GM18498 (cell line): ENCODE results near the gene SYNDIG1.

Experiments
- ATAC-seq: cut with Tn5 transposase; IDR thresholded peaks from one replicate; pipeline ENCODE4 v1.9.1; 2021; ENCODE audit warnings: mild to moderate bottlenecking, moderate library complexity; ENCODE audit not compliant: unreplicated experiment

Gene SYNDIG1

DNA sequence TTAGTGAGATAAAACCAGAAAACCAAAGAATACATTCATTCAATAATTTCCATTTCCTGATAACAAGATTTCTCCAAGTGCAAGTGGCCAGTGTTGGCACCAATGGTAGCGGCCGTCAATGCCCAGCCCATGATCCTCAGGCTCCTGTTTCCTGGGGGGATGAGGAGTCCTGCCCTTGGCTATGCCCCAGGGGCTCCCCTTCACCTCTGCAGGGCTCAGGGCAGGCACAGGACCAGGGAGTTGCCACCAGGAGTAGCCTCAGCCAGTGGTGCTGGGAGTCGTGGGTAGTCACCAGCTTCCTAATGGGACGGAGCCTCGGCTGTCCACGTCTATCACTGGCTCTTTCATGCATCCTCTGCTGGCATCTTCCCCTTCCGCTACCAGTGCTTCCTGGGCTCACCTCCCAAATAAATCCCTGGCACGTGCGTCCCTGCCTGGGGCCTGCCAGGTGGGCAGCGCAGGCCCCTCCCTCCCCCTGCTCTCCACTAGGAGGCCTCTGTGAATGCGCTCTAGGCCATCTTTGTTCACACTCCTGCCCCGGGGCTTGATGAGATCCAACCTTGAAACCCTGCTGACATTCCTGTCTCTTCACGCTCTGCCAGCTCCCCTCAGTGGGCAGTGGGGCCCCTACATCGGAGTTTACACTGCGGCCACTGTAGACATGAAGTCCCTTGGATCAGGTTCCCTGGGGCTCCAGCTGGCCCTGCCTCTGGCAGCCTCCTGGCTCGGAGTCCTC lies 215.7 kb downstream of the SYNDIG1 start:
- no peak for ATAC-seq

DNA sequence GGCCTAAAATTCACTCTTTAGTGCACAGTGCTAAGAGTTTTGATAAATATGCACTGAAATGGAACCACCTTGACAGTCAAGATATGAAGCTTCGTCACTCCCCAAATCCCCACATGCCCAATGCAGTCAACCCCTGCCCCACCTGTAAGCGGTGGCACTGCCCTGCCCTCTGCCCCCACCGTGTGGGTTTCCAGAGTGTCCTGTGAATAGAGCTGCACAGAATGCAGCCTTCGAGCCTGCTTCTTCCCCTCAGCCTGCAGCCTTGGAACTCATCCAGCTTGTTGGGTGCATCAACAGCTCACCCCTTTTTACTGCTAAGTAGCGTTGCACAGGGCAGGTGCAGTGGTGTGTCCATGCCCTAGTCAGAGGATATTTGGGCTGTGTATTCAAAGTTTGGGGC lies 216.3 kb downstream of the SYNDIG1 start:
- ATAC-seq: no peak

DNA sequence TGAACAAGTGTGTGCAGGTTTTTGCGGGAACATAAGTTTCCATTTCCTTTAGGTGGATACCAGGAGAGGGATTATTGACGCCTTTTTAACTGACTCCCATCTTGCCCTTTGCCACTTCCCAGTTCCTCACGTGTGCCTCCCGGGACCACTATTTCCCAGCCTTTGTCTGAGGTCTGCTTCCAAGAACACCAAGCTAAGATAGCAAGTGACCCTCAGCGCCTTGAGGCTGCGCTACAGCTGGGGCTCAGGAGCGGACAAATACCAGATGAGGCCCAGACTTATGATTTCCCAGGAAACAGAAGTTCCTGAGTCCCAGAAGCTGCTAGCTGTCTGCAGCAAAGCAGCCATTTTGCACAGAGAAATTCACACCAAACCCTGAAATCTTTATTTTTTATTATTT lies 216.7 kb downstream of the SYNDIG1 start:
- ATAC-seq: no peak

DNA sequence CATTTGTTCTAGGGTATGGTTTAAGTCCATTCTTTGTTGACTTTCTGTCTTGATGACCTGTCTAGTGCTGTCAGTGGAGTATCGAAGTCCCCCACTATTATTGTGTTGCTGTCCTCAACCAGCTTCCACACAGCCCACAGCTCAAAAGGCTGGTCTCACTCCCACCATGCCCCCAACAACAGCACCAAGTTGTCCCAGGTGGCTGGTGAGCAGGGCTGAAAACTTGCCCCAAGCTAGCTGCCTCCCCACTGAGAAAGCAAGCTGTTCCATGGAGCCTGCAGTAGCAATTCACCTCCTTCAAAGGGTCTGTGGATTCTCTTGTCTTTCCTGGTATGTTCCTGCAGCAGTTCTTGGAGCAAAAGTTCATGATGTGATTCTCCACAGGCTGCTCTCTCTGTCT lies 221.0 kb downstream of the SYNDIG1 start:
- no peak for ATAC-seq

DNA sequence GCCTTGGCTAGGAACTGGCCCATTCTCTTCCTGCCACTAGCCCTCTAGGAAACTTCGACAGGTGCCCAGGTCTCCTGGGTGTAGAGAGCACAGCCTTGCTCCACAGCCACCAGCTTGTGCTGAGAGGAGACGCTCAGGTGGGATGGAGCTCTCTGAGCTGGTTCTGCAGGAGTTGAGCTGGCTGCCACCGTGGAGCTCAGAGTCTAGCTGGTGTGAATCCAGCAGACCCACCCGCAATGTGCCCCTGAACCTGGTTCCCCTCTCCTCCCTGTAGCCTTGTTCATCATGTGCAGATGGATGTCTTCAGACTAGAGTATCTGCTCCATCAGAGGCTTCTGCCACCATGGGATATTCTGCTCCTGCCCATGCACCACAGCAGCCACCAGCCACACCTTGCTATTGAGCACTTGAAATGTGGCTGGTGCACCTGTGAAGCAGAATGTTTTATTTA lies 222.5 kb downstream of the SYNDIG1 start:
- no peak for ATAC-seq

DNA sequence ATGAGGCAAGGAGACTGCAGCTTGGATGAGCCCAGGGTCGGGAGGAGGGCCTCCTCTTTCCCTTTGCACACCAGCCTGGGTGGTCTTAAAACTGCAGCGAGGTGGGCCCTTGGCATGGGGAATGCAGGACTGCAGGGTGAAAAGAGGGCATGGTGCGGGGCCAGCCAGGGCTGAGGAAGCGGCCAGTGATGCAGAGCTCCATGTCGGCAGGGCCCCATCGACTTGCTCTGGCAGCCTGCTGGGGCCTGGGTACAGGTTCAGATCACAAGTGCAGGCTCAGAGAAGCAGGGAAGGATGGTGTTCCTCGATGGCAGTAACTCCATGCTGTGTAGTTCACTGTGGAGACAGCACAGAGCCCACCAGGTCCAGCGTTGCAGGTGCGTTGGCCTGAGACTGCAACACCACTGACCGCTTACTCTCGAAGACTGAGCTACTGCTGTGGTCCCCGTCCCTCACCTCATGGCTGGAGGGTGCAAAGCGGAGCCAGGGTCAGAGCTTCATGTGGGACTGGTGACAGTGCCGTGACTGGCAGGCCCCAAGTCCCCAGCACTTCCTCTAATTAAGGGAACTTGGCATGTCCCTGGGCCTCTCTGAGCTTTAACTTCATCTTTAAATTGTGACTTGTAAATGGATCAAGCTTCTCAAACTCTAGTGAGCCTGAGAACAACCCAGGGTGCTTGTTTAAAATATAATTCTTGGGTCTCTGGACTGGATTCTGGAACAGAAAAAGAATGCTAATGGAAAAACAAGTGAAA lies 223.2 kb downstream of the SYNDIG1 start:
- no peak for ATAC-seq

DNA sequence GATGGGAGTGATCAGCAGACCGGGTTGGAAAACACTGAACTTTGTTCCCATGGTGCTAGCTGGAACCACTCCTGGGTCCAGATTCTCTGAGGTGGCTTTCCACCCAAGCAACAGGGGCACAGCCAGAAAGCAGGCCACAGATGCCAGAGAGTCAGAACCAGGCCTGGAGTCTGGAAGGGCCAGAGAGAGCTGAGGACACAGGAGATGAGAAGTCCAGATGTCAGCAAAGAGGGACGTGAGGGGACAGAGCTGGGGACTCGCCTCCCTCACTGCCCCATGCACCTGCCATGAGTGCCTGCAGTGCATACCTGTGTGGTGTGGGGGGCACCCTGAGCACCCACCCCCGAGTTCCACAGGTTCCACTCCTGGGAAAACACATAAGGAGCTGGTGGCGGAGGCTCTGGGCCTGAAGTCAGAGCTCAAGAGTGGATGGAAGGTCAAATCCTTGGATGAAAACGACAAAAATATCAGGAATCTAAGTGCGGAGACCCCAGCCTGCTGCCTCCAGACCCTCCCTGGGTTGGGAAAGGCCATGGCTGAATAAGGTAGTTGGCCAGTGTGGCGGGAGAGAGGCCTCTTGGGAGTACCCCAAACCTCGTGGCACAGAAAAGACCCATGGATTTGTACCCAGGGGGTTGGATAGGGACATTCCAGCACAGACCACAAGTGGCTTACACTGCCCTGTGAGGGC lies 224.2 kb downstream of the SYNDIG1 start:
- no peak for ATAC-seq

DNA sequence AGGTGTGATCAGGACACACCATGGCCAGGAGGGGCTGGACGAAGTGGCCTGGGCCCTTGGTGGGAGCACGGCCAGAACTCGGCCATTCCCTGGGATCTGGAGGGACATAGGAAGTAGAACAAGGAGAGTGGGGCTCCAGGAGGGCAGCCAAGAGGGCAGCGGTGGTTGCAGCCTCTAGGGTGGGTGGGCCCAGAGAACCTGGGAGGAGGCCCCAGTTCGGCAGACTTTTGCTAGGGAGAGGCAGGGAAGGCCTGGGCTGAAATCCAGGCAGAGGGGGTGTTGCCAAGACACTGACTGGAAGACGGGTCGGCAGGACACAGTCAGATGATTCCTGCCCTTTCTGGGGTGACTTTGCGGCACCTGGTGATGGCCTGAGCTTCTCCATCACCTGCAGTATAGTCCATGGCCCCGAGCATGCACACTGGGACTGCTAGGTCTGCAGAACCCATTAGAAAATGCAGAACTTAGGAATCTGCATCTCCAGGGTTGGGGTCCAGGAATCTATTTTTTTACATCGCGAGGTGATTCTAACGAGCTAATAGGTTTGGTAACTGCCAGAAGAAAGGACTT lies 224.8 kb downstream of the SYNDIG1 start:
- no peak for ATAC-seq

DNA sequence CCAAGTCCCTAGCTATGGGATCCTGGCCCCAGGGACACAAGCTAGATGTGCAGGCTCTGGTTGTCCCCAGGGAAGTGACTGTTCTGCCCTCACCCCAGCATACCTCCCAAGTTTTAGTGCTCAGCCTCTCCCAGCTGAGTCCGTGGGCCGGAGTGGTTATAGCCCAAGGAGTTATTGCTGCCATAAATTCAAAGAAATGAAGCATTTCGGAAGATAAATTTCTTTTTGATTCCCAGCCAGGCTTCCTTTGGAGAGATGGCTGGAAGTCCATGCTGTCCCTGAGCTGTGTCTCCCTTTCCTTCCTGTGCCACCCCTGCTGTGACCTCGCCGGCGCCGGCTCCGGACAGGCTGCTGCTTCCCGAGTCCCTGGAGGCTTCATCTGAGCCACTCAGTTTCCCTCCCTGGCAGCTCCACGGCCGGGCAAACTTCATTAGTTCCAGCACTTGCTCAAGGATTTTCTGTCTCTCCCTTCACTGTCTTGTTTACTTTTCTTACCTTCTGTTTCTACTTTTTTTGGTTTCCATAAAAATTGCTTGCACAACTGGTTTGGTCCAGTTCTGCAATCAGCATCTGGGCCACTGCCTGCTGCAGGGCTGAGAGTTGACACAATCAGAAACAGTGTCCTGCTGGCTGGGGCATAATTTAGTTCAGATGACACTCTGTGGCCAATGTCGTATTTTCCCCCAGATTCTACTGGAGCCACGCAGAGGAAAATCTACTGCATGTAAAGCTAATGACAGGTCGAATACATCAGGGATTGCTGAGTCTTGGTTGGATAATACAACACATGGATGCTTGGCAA lies 225.5 kb downstream of the SYNDIG1 start:
- ATAC-seq: no peak

DNA sequence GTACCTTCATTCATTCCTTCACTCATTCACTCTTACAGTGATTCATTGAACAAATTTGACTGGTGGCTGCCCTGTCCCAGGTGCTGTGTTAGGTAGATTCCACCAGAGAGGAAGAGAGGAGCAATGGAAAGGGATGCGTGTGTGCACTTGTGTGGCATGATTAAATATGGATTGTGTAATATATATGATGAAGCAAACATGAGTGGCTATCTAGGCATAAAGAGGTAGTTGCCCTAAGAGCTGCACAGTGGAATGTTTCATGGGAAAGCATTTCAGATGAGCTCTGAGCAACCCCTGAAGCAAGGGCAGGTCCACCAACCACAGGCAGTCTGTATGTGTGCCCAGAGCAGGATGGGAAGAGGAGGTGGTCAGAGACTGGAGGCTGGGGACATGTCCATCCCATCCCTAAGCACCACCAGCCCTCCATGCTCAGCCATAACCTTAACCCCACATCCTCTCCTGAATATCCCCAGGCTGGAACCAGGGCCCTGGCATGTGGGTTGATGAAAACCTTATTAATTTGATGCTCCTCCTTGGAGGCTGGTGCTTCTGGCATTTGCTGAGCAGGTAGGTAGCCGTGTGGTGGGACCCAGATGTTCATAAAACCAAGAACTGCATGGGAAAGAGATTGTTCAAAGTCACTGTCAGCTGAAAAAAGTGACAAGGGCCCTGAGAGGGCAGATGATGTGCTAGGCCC lies 226.2 kb downstream of the SYNDIG1 start:
- ATAC-seq: no peak

DNA sequence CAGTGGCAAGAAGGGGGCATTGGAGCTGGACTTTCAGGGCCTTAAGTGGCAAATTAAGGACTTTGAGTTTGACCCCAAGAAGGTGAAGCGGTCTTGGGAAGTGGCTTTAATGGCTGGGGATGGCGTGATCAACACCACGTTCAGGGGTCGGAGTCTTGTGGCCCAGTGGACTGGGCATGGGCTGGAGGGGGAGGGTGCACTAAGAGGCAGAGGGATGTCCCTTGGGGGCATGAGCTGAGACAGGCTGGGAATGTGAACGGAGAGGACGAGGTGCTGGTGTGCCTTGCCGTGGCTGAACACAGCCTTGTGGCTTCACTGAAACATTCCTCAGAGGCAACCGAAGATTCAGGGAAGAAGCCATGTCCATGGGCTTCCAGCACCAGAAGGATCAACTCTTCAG lies 227.0 kb downstream of the SYNDIG1 start:
- ATAC-seq: no peak

DNA sequence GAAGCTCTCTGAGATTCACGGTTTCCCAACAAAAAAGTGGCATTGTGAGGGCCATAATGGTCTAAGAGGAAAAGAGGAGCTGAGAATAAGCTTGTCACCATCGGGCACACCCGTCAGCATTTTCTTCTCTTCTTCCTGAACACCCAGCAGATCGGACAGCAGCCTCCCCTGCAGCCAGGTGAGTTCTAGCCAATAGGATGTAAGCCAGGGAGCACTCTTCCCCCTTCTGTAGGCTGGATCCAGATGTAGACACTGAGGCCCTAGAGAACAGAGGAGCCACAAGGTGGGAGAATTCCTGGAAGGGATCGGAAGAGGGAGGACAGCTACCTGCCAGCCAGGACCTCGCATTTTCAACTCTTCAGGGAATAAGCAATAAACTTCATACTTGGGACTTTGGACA lies 228.0 kb downstream of the SYNDIG1 start:
- no peak for ATAC-seq

DNA sequence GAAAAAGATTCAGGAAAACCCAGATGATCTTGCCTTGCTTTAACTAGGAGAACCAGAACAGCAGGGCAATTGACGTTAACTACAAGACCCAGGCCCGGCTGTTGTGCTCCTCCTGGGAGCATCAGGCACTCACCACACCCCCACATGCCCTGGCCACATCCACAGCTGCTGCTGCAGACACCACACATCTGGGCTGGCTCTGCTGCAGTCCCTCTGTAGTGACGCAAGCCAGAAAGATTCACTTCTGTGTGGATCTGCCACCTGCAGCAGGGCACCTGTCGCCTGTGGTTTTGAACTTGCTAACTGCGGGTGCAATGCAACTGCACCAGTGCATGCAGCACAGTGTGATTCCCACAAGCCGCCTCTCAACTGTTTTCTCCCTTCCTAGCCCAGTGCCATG lies 228.8 kb downstream of the SYNDIG1 start:
- ATAC-seq: no peak

DNA sequence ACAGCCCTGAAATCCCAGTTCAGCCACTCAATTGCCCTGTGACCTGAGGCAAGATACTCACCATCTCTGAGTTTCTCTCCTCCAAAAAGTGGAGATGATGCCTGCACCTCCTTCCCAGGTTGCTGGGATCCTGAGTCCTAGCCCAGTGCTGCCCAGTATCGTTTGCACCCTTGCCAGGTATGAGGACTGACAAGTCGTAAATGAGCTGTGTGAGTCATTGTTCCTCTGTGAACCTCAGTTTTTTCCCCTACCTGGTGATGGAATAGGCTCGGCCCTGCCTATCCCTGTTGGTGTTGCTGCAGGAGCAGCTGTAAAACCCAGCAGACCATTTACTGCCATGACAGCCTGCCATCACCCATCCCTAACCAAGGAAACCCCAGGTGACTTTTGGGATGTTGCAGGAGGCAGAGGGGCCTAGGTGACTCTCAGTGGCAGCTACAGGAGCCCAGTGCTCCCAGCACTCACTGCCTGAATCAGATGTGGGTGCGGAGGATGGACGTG lies 229.3 kb downstream of the SYNDIG1 start:
- no peak for ATAC-seq

DNA sequence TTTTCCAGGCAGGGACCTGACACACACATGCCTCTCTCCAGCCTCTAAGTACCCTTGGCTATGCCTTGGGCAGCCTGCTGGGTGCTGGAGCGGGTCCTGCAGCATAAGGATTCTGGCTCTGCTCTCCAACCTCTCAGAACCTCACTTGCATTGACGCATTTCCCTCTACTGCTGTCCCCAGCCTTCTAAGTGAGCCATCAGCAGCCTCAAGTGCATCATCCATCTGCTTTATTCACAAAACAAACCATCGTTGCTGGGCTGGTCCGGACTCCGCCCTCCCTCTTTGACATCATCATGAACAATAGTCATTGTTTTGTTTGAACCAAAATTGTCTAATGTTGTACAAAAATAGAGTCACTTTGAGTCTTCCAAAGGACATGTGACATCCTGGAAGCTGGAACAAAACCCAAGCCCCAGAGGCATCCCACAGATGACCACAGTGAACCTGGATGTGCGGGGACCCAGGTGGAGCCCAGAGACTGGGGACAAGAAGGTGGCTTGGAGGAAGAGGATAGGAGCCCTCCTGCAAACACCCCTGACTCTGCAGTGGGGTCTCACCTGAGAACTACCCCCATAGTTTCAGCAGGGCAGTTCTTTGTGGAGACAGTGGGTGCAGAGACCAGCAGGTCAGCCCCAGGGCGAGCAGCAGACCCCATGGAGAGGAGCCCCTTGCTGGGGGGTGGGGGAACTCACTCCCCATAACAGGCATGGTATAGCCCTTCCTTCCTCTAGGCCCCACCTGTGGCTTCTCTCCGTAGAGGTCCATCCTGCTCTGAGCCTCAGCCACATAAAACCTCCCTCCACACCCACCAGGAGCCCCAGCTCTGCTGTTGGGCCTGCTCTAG lies 230.1 kb downstream of the SYNDIG1 start:
- ATAC-seq: no peak

DNA sequence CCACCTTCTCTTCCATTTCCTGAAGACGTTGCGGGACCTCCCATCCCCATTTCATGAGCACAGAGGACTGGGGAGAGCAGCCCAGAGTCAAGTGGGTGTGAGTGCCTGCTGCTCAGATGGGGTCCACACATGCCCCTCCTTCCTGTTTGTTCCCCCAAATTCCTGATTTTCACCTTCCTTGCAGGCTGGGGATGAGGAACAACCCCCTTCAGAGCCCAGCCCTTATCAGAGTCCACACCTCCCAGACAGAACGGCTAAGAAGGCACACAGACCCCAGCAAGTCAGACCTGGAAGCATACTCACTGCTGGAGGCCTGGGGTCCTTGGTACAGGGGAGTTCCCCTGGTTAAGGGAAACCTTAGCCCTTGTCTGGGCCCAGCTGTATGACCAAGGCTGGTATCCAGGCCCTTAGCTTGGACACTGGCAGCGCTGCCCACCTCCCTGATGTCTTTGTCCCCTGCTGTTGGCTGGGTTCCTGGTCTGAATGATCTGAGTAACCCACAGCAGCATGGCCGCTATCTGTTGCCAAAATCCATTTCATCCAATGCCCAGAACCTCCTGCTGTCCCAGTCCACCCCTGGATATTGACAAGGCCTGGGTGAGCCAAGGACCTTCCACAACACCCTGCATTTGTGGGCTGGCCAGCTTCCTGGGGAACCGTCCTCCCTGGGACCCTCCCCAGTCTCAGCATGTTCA lies 230.9 kb downstream of the SYNDIG1 start:
- no peak for ATAC-seq

DNA sequence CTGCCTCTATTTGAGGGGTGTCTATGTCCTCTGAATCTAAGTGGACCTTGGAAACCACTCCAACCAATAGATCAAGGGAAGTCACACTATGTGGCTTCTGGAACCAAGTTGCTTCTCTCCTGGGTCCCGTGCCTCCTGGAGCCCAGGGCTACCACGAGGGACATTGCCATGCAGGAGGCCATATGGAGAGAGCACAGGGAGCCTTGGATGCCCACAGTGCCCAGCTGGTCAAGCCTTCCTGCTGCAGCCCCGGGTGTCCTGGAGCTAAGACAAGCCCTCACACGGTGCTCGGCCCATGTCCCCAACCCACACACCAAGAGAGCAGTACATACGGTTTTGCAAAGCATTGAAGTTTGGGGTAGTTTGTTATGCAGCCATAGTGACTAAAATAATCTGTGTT lies 231.6 kb downstream of the SYNDIG1 start:
- ATAC-seq: no peak

DNA sequence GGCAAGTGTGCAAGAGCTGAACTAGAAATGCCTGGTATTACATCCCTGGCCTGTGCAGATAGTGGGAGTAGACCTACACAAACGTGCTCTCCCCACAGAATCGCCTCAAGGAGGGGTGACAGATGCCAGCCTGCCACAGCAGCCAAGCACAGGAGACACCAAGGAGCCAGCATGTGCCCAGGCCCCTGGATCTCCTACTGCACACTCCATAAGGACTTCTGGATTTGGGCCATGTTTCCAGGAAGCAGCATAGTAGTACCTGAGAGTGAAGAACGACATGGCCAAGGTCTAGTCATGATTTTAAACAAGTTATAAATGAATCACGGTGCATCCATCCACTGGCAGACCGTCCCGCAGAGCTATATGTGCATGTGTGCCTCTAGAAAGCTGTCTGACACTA lies 232.2 kb downstream of the SYNDIG1 start:
- ATAC-seq: no peak
